Measurements from ENCODE around the gene IVD. TPM values are rescaled to one million over a fixed set of nuclear protein-coding genes. Genes with fewer than 3 reads are reported as not detected.
A peak's percentile ranks its signal among the peaks of the same experiment; 100 is the strongest.

Gene IVD
- total and polyA plus RNA-seq, 2 of the 8 experiments (the other 6 are each of a cell fraction or from before 2014, with no cell fraction given): 55.2 to 78.8 TPM

DNA sequence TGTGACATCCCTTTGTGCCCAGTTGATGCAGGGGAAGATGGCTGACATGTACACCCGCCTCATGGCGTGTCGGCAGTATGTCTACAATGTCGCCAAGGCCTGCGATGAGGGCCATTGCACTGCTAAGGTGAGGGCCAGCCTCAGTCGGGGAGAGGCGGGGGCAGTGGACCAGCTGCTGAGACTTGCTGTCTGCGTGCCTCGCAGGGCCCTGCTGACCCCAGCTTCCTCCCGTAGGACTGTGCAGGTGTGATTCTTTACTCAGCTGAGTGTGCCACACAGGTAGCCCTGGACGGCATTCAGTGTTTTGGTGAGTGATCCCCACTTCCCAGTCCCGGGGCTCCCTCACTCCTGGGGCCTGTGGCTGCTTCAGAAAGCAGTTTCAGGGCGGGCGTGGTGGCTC is 10.5 kb downstream of the IVD start:
- H3K4me2 ChIP-seq (ENCODE audit: insufficient read depth in 1 of 2, low read depth in 2 of 2, low read length in 2 of 2): no peak overlapping the region
- H3K36me3 ChIP-seq (ENCODE audit: control insufficient read depth in 2 of 4, insufficient read depth in 4 of 4, low read length in 3 of 4): peaks cover 31 to 70% (median 52%) of the 10 kb centered on the region in 4 experiments
- no peaks in the 10 kb centered on the region for H3K27me3 ChIP-seq (replicated peaks in 1 of 4; ENCODE audit: control insufficient read depth in 3 of 4, extremely low read depth in 1 of 4, insufficient read depth in 3 of 4, low read length in 3 of 4)
- no peak overlapping the region for H3K56ac ChIP-seq (replicated peaks; ENCODE audit: insufficient read length, low read depth, low read length)
- no peak overlapping the region for H4K91ac ChIP-seq (replicated peaks; ENCODE audit: insufficient read length, low read length)
- H3K9ac ChIP-seq (replicated peaks in 1 of 4; ENCODE audit: extremely low read depth in 1 of 4, low read depth in 3 of 4, low read length in 3 of 4): no peak overlapping the region
- no peak overlapping the region for H4K5ac ChIP-seq (ENCODE audit: insufficient read length, low read depth, low read length)
- H3K79me2 ChIP-seq (ENCODE audit: control insufficient read depth in 1 of 2, insufficient read depth in 2 of 2, low read length in 2 of 2): no peaks in the 10 kb centered on the region
- H3K23me2 ChIP-seq (ENCODE audit: low read depth, low read length): no peaks in the 10 kb centered on the region
- H4K8ac ChIP-seq (ENCODE audit: extremely low read depth, insufficient read depth, low read length): no peak overlapping the region
- WGBS, 2 experiments (ENCODE audit: extremely low coverage in 1 of 2, insufficient coverage in 1 of 2, insufficient read length in 1 of 2, insufficient replicate concordance in 2 of 2, low coverage in 1 of 2, low lambda C conversion rate in 2 of 2, missing lambda C conversion rate in 1 of 2): 95% methylated on average over 14 of the region's 14 CpGs; no CpG with 5 or more reads in 1 of the 2 experiments
- H3K4me1 ChIP-seq (replicated peaks in 1 of 4; ENCODE audit: control insufficient read depth in 3 of 4, insufficient read depth in 4 of 4, low read length in 3 of 4): no peaks in the 10 kb centered on the region
- no peak overlapping the region for H2AK5ac ChIP-seq (ENCODE audit: low read depth, low read length)
- H2AFZ ChIP-seq (ENCODE audit: low read length): no peak overlapping the region
- H3K18ac ChIP-seq (ENCODE audit: extremely low read depth, low read length): no peak overlapping the region
- no peaks in the 10 kb centered on the region for H3K9me3 ChIP-seq (ENCODE audit: insufficient read depth in 2 of 2, low read depth in 1 of 2, low read length in 1 of 2)
- DNase-seq (ENCODE audit: low read depth in 1 of 2, low spot score in 2 of 2) (no peak), FAIRE-seq (no peak)
- no peak overlapping the region for H3K23ac ChIP-seq (ENCODE audit: insufficient read length)
- peak overlapping the region; percentile 5; the same call in 1 of the 2 replicates for H2BK5ac ChIP-seq (ENCODE audit: low read depth, low read length)
- H2BK120ac ChIP-seq (replicated peaks; ENCODE audit: low read depth, low read length): no peak overlapping the region
- H3K4me3 ChIP-seq (ENCODE audit: extremely low read depth in 1 of 4, insufficient read depth in 2 of 4, low read depth in 3 of 4, low read length in 4 of 4): no peak overlapping the region
- no peak overlapping the region for H3K27ac ChIP-seq (ENCODE audit: low read depth, low read length)
- H2BK20ac ChIP-seq (ENCODE audit: low read length): no peak overlapping the region
- no peak overlapping the region for H2BK12ac ChIP-seq (ENCODE audit: low read depth, low read length)
- TF ChIP-seq, protein P1, sequence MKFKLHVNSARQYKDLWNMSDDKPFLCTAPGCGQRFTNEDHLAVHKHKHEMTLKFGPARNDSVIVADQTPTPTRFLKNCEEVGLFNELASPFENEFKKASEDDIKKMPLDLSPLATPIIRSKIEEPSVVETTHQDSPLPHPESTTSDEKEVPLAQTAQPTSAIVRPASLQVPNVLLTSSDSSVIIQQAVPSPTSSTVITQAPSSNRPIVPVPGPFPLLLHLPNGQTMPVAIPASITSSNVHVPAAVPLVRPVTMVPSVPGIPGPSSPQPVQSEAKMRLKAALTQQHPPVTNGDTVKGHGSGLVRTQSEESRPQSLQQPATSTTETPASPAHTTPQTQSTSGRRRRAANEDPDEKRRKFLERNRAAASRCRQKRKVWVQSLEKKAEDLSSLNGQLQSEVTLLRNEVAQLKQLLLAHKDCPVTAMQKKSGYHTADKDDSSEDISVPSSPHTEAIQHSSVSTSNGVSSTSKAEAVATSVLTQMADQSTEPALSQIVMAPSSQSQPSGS (IDR thresholded peaks at IDR 0.05; ENCODE audit: low read length): no peak
- TF ChIP-seq SIX5 (IDR thresholded peaks at IDR 0.05; ENCODE audit: low read depth, low read length) (no peak), TAF1 (IDR thresholded peaks at IDR 0.05; ENCODE audit: low read depth, low read length) (no peak), POLR2A (IDR thresholded peaks at IDR 0.05; ENCODE audit: control extremely low read depth in 1 of 2, low read depth in 2 of 2, low read length in 2 of 2) (no peak)
- H3K79me1 ChIP-seq (ENCODE audit: low read depth, low read length): no peaks in the 10 kb centered on the region
- no peak overlapping the region for H3K4ac ChIP-seq (replicated peaks; ENCODE audit: insufficient read length, low read depth, low read length)
- no peak overlapping the region for H3K14ac ChIP-seq (ENCODE audit: insufficient read length)
- ChIA-PET CTCF (ENCODE audit: partially characterized antibody) (interaction anchor here (1.1 to 16.2 kb wide), 2 partner anchors 75 to 129 kb away, joined by 3 to 184 read pairs; partner anchors contain the start of gene CCDC9B), POLR2A (ENCODE audit: partially characterized antibody) (interaction anchor here (0.9 to 8.8 kb wide), 8 partner anchors 10 to 127 kb away, joined by 3 to 77 read pairs (median 4); partner anchors contain the start of genes BAHD1, IVD and KNSTRN)
- no peak overlapping the region for H2BK15ac ChIP-seq (ENCODE audit: low read length)
- H4K20me1 ChIP-seq (replicated peaks in 1 of 2; ENCODE audit: control insufficient read depth in 1 of 2, insufficient read depth in 2 of 2, low read length in 2 of 2): peaks cover 0 to 14% of the 10 kb centered on the region in 2 experiments
